LoVo (cell line): ENCODE data around the gene LRRC18.

ENCODE experiments used
- DNase-seq: peaks from one replicate; pipeline ENCODE4 v3.0.0-alpha.2; 2016; ENCODE audit warnings: low spot score

LRRC18 gene

GRCh38 chr10:48939790-48940325 lies at the start of gene LRRC18:
Gene LRRC18, minus strand, starts transcription at chr10:48939840. Its CDS starts 25,685 bp downstream, at chr10:48914155.
- no peak for DNase-seq

GRCh38 chr10:48985621-48986158 lies 46.0 kb upstream of the LRRC18 start:
- DNase-seq = no peak

GRCh38 chr10:48983648-48984351 lies 44.2 kb upstream of the LRRC18 start:
- DNase-seq = no peak

- no peak for DNase-seq
These were observed 42.9 kb upstream of the LRRC18 start for GRCh38 chr10:48982584-48982983.

- peak; percentile 43 for DNase-seq
These were observed 41.8 kb upstream of the LRRC18 start for GRCh38 chr10:48981310-48981907.

GRCh38 chr10:48978318-48978717 lies 38.7 kb upstream of the LRRC18 start:
- no peak for DNase-seq

GRCh38 chr10:48976196-48976595 lies 36.6 kb upstream of the LRRC18 start:
- DNase-seq = no peak

GRCh38 chr10:48974510-48975156 lies 35.0 kb upstream of the LRRC18 start:
- no peak for DNase-seq

GRCh38 chr10:48973065-48973464 lies 33.4 kb upstream of the LRRC18 start:
- no peak for DNase-seq

- DNase-seq = no peak
These were observed 31.0 kb upstream of the LRRC18 start for GRCh38 chr10:48970654-48971053.

GRCh38 chr10:48970046-48970445 lies 30.4 kb upstream of the LRRC18 start:
- DNase-seq = no peak

GRCh38 chr10:48968036-48968435 lies 28.4 kb upstream of the LRRC18 start:
- DNase-seq = no peak

GRCh38 chr10:48965460-48965859 lies 25.8 kb upstream of the LRRC18 start:
- DNase-seq = no peak

GRCh38 chr10:48964038-48964437 lies 24.4 kb upstream of the LRRC18 start:
- DNase-seq = no peak

- no peak for DNase-seq
These were observed 19.1 kb upstream of the LRRC18 start for GRCh38 chr10:48958598-48959190.

- DNase-seq = no peak
These were observed 17.9 kb upstream of the LRRC18 start for GRCh38 chr10:48957361-48958151.

GRCh38 chr10:48951707-48952106 lies 12.1 kb upstream of the LRRC18 start:
- DNase-seq = no peak

GRCh38 chr10:48948470-48949037 lies 8.9 kb upstream of the LRRC18 start:
- DNase-seq = no peak

- no peak for DNase-seq
These were observed 8.2 kb upstream of the LRRC18 start for GRCh38 chr10:48947690-48948469.

- peak; percentile 41 for DNase-seq
These were observed 7.4 kb upstream of the LRRC18 start for GRCh38 chr10:48946891-48947500.
